ENCODE data around the gene PTPRE.

DNA sequence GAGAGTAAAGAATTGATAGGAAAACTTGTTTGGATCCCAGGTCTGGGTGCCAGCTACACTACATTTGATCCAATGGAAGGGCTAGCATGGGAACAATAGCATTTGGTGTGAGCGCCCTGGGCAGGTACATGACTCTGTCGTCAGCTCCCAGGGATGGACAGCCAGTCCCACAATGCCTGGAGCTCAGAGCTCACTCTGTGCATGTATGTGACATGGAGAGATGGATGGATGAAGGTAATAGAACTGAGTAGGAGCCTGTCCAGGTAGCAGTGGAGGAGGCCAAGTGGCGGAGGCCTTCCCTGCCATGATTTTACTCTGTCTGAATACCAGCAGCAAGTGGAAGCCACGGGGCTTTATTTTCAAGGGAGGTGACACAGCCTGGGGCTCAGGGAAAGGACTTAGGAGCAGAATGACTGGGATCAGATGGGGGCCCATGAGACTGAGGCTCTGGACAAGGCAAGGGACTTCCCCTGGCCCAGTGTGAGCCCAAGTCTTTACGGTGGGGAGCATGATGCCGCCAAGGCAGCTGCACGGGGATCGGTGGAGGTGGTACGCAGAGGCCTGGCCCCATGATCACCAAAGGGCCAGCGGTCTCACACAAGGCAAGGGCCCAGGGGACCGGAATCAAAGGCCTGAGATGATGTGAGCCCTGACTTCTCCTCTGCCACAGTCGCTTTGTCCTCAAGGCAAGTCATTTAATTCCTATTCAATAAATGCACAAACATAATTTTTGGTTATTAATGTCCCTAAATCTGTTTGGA lies 5.9 kb downstream of the PTPRE start:
- TF ChIP-seq, protein P1, sequence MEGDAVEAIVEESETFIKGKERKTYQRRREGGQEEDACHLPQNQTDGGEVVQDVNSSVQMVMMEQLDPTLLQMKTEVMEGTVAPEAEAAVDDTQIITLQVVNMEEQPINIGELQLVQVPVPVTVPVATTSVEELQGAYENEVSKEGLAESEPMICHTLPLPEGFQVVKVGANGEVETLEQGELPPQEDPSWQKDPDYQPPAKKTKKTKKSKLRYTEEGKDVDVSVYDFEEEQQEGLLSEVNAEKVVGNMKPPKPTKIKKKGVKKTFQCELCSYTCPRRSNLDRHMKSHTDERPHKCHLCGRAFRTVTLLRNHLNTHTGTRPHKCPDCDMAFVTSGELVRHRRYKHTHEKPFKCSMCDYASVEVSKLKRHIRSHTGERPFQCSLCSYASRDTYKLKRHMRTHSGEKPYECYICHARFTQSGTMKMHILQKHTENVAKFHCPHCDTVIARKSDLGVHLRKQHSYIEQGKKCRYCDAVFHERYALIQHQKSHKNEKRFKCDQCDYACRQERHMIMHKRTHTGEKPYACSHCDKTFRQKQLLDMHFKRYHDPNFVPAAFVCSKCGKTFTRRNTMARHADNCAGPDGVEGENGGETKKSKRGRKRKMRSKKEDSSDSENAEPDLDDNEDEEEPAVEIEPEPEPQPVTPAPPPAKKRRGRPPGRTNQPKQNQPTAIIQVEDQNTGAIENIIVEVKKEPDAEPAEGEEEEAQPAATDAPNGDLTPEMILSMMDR (conservative IDR thresholded peaks at IDR 0.05): no peak
- no peak for TF ChIP-seq ZFX (IDR thresholded peaks at IDR 0.05)

Measured in C4-2B (cell line).